IMR-90 (cell line): ENCODE data around the gene AHNAK2.
"Not testable (repeated sequence)": the region's sequence is repeated elsewhere in the genome, so short reads cannot be mapped to it uniquely, and the experiment has no call there.

Experiments used
- CEBPB ChIP-seq: IDR thresholded peaks from 2 replicates; pipeline ENCODE4 v1.6.1; 2012; ENCODE audit warnings: low read depth, low read length, improper control_type of control experiment
- CHD1 ChIP-seq: IDR thresholded peaks from 2 replicates; pipeline ENCODE4 v1.6.1; 2012; ENCODE audit warnings: low read depth, low read length, improper control_type of control experiment
- MAFK ChIP-seq: IDR thresholded peaks from 2 replicates; pipeline ENCODE4 v1.6.1; 2012; ENCODE audit warnings: low read depth, low read length, improper control_type of control experiment
- MXI1 ChIP-seq: IDR thresholded peaks from 2 replicates; pipeline ENCODE4 v1.6.1; 2012; ENCODE audit warnings: low read depth, mild to moderate bottlenecking, low read length, moderate library complexity, borderline replicate concordance
- POLR2A ChIP-seq: IDR thresholded peaks from 2 replicates; pipeline ENCODE4 v1.6.1; 2012; ENCODE audit warnings: mild to moderate bottlenecking, low read depth, low read length
- RAD21 ChIP-seq: IDR thresholded peaks from 2 replicates; pipeline ENCODE4 v1.6.1; 2012; ENCODE audit warnings: low read length, improper control_type of control experiment
- RCOR1 ChIP-seq: IDR thresholded peaks from 2 replicates; pipeline ENCODE4 v1.6.1; 2012; ENCODE audit warnings: mild to moderate bottlenecking, low read length, improper control_type of control experiment; ENCODE audit not compliant: insufficient replicate concordance
- RFX5 ChIP-seq: IDR thresholded peaks from 2 replicates; pipeline ENCODE4 v1.8.0; 2012; ENCODE audit warnings: low read depth, mild to moderate bottlenecking, low read length, moderate library complexity
- SMC3 ChIP-seq: fragments of 150-350 bp; IDR thresholded peaks from 2 replicates; pipeline ENCODE4 v1.6.1; 2016; ENCODE audit warnings: low read depth, mild to moderate bottlenecking, antibody characterized with exemption, low read length, moderate library complexity
- TF ChIP-seq, protein P1 (sequence below): conservative IDR thresholded peaks from 2 replicates; pipeline ENCODE4 v1.5.1; 2012; ENCODE audit warnings: mild to moderate bottlenecking, low read depth, low read length, improper control_type of control experiment
- TF ChIP-seq, protein P2 (sequence below): fragments of 150-350 bp; IDR thresholded peaks from 2 replicates; pipeline ENCODE4 v1.6.1; 2017; ENCODE audit warnings: mild to moderate bottlenecking, antibody characterized with exemption, low read length, low read depth
- TF ChIP-seq, protein P3 (sequence below): fragments of 150-350 bp; IDR thresholded peaks from 2 replicates; pipeline ENCODE4 v1.6.1; 2016; ENCODE audit warnings: low read depth, mild to moderate bottlenecking, low read length, moderate library complexity, borderline replicate concordance

DNA sequence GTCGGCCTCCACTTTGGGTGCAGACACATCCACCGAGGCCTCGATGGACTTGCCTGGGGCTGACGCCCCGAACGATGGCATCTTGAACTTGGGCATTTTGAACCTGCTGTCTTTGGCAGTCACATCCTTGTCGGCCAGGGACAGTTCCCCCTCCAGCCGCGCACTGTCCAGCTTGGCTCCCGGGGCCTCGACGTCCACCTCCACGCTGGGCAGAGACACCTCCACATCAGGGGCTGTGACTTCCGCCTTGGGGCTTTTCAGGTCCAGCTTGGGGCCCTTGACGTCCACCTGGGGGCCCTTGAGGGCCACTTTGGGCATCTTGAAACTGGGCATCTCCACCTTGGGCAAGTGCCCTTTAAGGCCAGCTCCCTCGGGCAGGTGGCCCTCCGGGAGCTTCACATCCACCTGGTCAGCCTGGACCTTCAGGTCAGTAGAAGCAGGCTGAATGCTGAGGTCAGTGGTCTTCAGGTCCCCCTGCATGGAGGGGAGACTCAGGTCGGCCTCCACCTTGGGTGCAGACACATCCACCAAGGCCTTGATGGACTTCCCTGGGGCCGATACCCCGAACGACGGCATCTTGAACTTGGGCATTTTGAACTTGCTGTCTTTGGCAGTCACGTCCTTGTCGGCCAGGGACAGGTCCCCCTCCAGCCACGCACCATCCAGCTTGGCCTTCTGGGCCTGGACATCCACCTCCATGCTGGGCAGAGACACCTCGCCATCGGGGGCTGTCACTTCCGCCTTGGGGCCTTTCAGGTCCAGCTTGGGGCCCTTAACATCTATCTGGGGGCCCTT, 26.1 kb downstream of the AHNAK2 start:
- TF ChIP-seq, protein P1, sequence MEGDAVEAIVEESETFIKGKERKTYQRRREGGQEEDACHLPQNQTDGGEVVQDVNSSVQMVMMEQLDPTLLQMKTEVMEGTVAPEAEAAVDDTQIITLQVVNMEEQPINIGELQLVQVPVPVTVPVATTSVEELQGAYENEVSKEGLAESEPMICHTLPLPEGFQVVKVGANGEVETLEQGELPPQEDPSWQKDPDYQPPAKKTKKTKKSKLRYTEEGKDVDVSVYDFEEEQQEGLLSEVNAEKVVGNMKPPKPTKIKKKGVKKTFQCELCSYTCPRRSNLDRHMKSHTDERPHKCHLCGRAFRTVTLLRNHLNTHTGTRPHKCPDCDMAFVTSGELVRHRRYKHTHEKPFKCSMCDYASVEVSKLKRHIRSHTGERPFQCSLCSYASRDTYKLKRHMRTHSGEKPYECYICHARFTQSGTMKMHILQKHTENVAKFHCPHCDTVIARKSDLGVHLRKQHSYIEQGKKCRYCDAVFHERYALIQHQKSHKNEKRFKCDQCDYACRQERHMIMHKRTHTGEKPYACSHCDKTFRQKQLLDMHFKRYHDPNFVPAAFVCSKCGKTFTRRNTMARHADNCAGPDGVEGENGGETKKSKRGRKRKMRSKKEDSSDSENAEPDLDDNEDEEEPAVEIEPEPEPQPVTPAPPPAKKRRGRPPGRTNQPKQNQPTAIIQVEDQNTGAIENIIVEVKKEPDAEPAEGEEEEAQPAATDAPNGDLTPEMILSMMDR, result not testable (repeated sequence)
- TF ChIP-seq SMC3, POLR2A, CHD1, MAFK, RFX5, RCOR1, RAD21, CEBPB, MXI1: not testable (repeated sequence)
- TF ChIP-seq, protein P2, sequence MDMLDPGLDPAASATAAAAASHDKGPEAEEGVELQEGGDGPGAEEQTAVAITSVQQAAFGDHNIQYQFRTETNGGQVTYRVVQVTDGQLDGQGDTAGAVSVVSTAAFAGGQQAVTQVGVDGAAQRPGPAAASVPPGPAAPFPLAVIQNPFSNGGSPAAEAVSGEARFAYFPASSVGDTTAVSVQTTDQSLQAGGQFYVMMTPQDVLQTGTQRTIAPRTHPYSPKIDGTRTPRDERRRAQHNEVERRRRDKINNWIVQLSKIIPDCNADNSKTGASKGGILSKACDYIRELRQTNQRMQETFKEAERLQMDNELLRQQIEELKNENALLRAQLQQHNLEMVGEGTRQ, result not testable (repeated sequence)
- TF ChIP-seq, protein P3, sequence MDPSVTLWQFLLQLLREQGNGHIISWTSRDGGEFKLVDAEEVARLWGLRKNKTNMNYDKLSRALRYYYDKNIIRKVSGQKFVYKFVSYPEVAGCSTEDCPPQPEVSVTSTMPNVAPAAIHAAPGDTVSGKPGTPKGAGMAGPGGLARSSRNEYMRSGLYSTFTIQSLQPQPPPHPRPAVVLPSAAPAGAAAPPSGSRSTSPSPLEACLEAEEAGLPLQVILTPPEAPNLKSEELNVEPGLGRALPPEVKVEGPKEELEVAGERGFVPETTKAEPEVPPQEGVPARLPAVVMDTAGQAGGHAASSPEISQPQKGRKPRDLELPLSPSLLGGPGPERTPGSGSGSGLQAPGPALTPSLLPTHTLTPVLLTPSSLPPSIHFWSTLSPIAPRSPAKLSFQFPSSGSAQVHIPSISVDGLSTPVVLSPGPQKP, result not testable (repeated sequence)
